MM.1S (cell line): ENCODE results near the gene MAGI2.

Source experiments
- DNase-seq: peaks from one replicate; pipeline ENCODE4 v3.0.0-alpha.2; 2015
- H2AFZ ChIP-seq: fragments of 300-600 bp; sonication (generic); 2 replicates; pipeline ENCODE4 v1.6.0; 2016; ENCODE audit warnings: antibody characterized with exemption, low read length
- H3F3A ChIP-seq: fragments of 300-600 bp; sonication (generic); 2 replicates; pipeline ENCODE4 v1.6.1; 2016; ENCODE audit warnings: mild to moderate bottlenecking, antibody characterized with exemption, low read length, moderate library complexity, mixed read lengths; ENCODE audit not compliant: insufficient read depth
- H3K27ac ChIP-seq: fragments of 300-600 bp; sonication (generic); 2 replicates; pipeline ENCODE4 v1.5.1; 2016; ENCODE audit warnings: mild to moderate bottlenecking, low read length
- H3K27me3 ChIP-seq: fragments of 300-600 bp; sonication (generic); replicated peaks from 2 replicates; pipeline ENCODE4 v1.6.0; 2016; ENCODE audit warnings: low read length; ENCODE audit not compliant: insufficient read depth
- H3K36me3 ChIP-seq: fragments of 300-600 bp; sonication (generic); replicated peaks from 2 replicates; pipeline ENCODE4 v1.6.1; 2016; ENCODE audit warnings: mild to moderate bottlenecking, low read length, mixed read lengths; ENCODE audit not compliant: insufficient read depth
- H3K4me1 ChIP-seq: fragments of 300-600 bp; sonication (generic); 2 replicates; pipeline ENCODE4 v1.6.1; 2016; ENCODE audit warnings: low read length, mixed read lengths
- H3K4me2 ChIP-seq: fragments of 300-600 bp; sonication (generic); 2 replicates; pipeline ENCODE4 v1.6.0; 2016; ENCODE audit warnings: low read depth, low read length
- H3K4me3 ChIP-seq: fragments of 300-600 bp; sonication (generic); 2 replicates; pipeline ENCODE4 v1.5.1; 2016; ENCODE audit warnings: low read length, mixed read lengths
- H3K79me2 ChIP-seq: fragments of 300-600 bp; sonication (generic); 2 replicates; pipeline ENCODE4 v1.6.1; 2016; ENCODE audit warnings: mixed run types, low read length, mixed read lengths
- H3K9ac ChIP-seq: fragments of 300-600 bp; sonication (generic); 2 replicates; pipeline ENCODE4 v1.6.1; 2016; ENCODE audit warnings: low read length, mixed read lengths
- H3K9me2 ChIP-seq: fragments of 300-600 bp; sonication (generic); replicated peaks from 2 replicates; pipeline ENCODE4 v1.6.1; 2016; ENCODE audit warnings: mild to moderate bottlenecking, low read length, mixed read lengths; ENCODE audit not compliant: insufficient read depth
- H3K9me3 ChIP-seq: fragments of 300-600 bp; sonication (generic); replicated peaks from 2 replicates; pipeline ENCODE4 v1.6.1; 2016; ENCODE audit warnings: mild to moderate bottlenecking, low read length, mixed read lengths; ENCODE audit not compliant: insufficient read depth
- H4K20me1 ChIP-seq: fragments of 300-600 bp; sonication (generic); 2 replicates; pipeline ENCODE4 v1.6.1; 2016; ENCODE audit warnings: mild to moderate bottlenecking, low read length, moderate library complexity, mixed read lengths; ENCODE audit not compliant: insufficient read depth
- EZH2 ChIP-seq: fragments of 300-600 bp; sonication (generic); optimal IDR thresholded peaks from 2 replicates; pipeline ENCODE3; 2017; ENCODE audit warnings: low read depth, mild to moderate bottlenecking, antibody characterized with exemption, low read length, mixed read lengths
- EZH2phosphoT487 ChIP-seq: fragments of 300-600 bp; sonication (generic); IDR thresholded peaks from 2 replicates; pipeline ENCODE4 v1.6.1; 2018; ENCODE audit warnings: antibody characterized with exemption, low read length
- TF ChIP-seq, protein P1 (sequence below): fragments of 300-600 bp; sonication (generic); IDR thresholded peaks from 2 replicates; pipeline ENCODE4 v1.5.1; 2016; ENCODE audit warnings: antibody characterized with exemption, low read length, mixed read lengths

Gene MAGI2

GRCh38 chr7:78528964-78529363 lies 924.5 kb downstream of the MAGI2 start:
- Histone ChIP-seq H3K9me2 (no peaks in the 10 kb centered on the region), H3F3A (no peaks in the 10 kb centered on the region), H3K9me3 (no peaks in the 10 kb centered on the region), H3K27me3 (no peaks in the 10 kb centered on the region), H3K4me3 (no peak overlapping the region), H3K27ac (no peak overlapping the region), H3K4me1 (no peaks in the 10 kb centered on the region), H2AFZ (no peak overlapping the region), H3K79me2 (no peaks in the 10 kb centered on the region), H3K4me2 (no peak overlapping the region), H4K20me1 (no peaks in the 10 kb centered on the region), H3K36me3 (no peaks in the 10 kb centered on the region), H3K9ac (no peak overlapping the region)
- TF ChIP-seq EZH2 (no peak), EZH2phosphoT487 (no peak)
- TF ChIP-seq, protein P1, sequence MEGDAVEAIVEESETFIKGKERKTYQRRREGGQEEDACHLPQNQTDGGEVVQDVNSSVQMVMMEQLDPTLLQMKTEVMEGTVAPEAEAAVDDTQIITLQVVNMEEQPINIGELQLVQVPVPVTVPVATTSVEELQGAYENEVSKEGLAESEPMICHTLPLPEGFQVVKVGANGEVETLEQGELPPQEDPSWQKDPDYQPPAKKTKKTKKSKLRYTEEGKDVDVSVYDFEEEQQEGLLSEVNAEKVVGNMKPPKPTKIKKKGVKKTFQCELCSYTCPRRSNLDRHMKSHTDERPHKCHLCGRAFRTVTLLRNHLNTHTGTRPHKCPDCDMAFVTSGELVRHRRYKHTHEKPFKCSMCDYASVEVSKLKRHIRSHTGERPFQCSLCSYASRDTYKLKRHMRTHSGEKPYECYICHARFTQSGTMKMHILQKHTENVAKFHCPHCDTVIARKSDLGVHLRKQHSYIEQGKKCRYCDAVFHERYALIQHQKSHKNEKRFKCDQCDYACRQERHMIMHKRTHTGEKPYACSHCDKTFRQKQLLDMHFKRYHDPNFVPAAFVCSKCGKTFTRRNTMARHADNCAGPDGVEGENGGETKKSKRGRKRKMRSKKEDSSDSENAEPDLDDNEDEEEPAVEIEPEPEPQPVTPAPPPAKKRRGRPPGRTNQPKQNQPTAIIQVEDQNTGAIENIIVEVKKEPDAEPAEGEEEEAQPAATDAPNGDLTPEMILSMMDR, result no peak
- no peak for DNase-seq

- H3K9ac ChIP-seq, result no peak overlapping the region
- H3F3A ChIP-seq, result no peaks in the 10 kb centered on the region
- no peak overlapping the region for H3K27ac ChIP-seq
- no peaks in the 10 kb centered on the region for H3K36me3 ChIP-seq
- TF ChIP-seq EZH2, result no peak
- TF ChIP-seq, protein P1, result no peak
- H2AFZ ChIP-seq, result no peak overlapping the region
- H3K4me3 ChIP-seq, result no peak overlapping the region
- no peak overlapping the region for H3K4me2 ChIP-seq
- H3K79me2 ChIP-seq, result no peaks in the 10 kb centered on the region
- no peaks in the 10 kb centered on the region for H3K27me3 ChIP-seq
- no peaks in the 10 kb centered on the region for H4K20me1 ChIP-seq
- H3K4me1 ChIP-seq, result no peaks in the 10 kb centered on the region
- DNase-seq, result no peak
- no peaks in the 10 kb centered on the region for H3K9me2 ChIP-seq
- no peaks in the 10 kb centered on the region for H3K9me3 ChIP-seq
Observed at GRCh38 chr7:78523930-78524329, 929.5 kb downstream of the MAGI2 start.

- H3K9ac ChIP-seq, result no peak overlapping the region
- TF ChIP-seq, protein P1, result no peak
- TF ChIP-seq EZH2phosphoT487 (no peak), EZH2 (no peak)
- H3K4me1 ChIP-seq, result no peaks in the 10 kb centered on the region
- no peaks in the 10 kb centered on the region for H3K27me3 ChIP-seq
- H3K9me2 ChIP-seq, result no peaks in the 10 kb centered on the region
- H3K9me3 ChIP-seq, result no peaks in the 10 kb centered on the region
- H4K20me1 ChIP-seq, result no peaks in the 10 kb centered on the region
- H3K36me3 ChIP-seq, result no peaks in the 10 kb centered on the region
- H3K4me2 ChIP-seq, result no peak overlapping the region
- no peak overlapping the region for H2AFZ ChIP-seq
- H3F3A ChIP-seq, result no peaks in the 10 kb centered on the region
- no peaks in the 10 kb centered on the region for H3K79me2 ChIP-seq
- DNase-seq, result no peak
- H3K4me3 ChIP-seq, result no peak overlapping the region
- H3K27ac ChIP-seq, result no peak overlapping the region
Observed at GRCh38 chr7:78521961-78522360, 931.5 kb downstream of the MAGI2 start.

DNA sequence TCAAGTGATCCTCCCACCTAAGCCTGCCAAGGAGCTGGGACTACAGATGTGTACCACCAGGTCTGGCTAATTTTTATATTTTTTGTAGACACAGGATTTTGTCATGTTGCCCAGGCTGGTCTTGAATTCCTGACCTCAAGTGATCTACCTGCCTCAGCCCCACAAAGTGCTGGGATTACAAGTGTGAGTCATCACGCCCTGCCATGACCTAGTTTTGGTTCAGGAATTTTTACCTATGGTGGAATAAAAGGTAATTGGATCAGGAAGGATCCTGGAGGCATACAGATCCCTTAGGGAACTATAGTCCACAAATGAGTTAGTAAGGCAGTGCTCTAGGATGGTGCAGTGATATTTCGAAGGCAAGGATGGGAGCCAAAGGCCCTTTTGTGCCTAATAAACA lies 937.0 kb downstream of the MAGI2 start:
- Histone ChIP-seq H3F3A (no peaks in the 10 kb centered on the region), H4K20me1 (no peaks in the 10 kb centered on the region), H3K4me3 (no peak overlapping the region), H3K4me2 (no peak overlapping the region), H3K9ac (no peak overlapping the region), H3K9me2 (no peaks in the 10 kb centered on the region), H3K27ac (no peak overlapping the region), H3K4me1 (0 out of 2 replicates have a peak, but pooled peaks cover 4% of the 10 kb centered on the region), H3K36me3 (no peaks in the 10 kb centered on the region), H3K79me2 (no peaks in the 10 kb centered on the region), H3K9me3 (no peaks in the 10 kb centered on the region), H3K27me3 (no peaks in the 10 kb centered on the region), H2AFZ (no peak overlapping the region)
- DNase-seq, result no peak
- TF ChIP-seq EZH2phosphoT487 (no peak), EZH2 (no peak)
- TF ChIP-seq, protein P1, result no peak
